Fibroblast of peridontal ligament (primary cell): ENCODE data around the gene RAB2B.

ENCODE experiments used
- DNase-seq: peaks from one replicate; pipeline ENCODE4 v3.0.0-alpha.2; 2010; ENCODE audit errors: extremely low read depth

RAB2B gene

GRCh38 chr14:21476925-21477681 lies at the start of gene RAB2B, which contains the start of gene TOX4:
Gene RAB2B (minus strand): TSS chr14:21476959. CDS start chr14:21476872, 87 bp downstream.
Gene TOX4 (plus strand): TSS chr14:21477195. CDS start chr14:21477279, 84 bp downstream.
- DNase-seq, result peak; percentile 99

- DNase-seq, result peak; percentile 44
These were observed 49.4 kb upstream of the RAB2B start, which contains the start of gene SALL2 for GRCh38 chr14:21525962-21526671. Gene SALL2 (minus strand): TSS chr14:21526346. CDS start chr14:21526127, 219 bp downstream.

GRCh38 chr14:21525571-21525961 lies 48.8 kb upstream of the RAB2B start:
- DNase-seq, result no peak

- DNase-seq, result no peak
These were observed 48.1 kb upstream of the RAB2B start for GRCh38 chr14:21524575-21525490.

GRCh38 chr14:21523203-21523602 lies 46.4 kb upstream of the RAB2B start:
- DNase-seq, result no peak

- DNase-seq, result peak; percentile 65
These were observed 44.7 kb upstream of the RAB2B start for GRCh38 chr14:21521501-21521900.

- no peak for DNase-seq
These were observed 44.0 kb upstream of the RAB2B start for GRCh38 chr14:21520767-21521166.

- DNase-seq, result no peak
These were observed 42.0 kb upstream of the RAB2B start for GRCh38 chr14:21518725-21519124.

GRCh38 chr14:21514341-21514740 lies 37.6 kb upstream of the RAB2B start:
- no peak for DNase-seq

GRCh38 chr14:21510735-21511657 lies 34.2 kb upstream of the RAB2B start, which contains the start of gene METTL3:
Gene METTL3 (minus strand): TSS chr14:21511340. CDS start chr14:21511223, 117 bp downstream.
- peak; percentile 99 for DNase-seq

GRCh38 chr14:21509432-21510143 lies 32.8 kb upstream of the RAB2B start:
- DNase-seq, result no peak

- DNase-seq, result no peak
These were observed 29.8 kb upstream of the RAB2B start for GRCh38 chr14:21506557-21506956.

GRCh38 chr14:21505012-21505553 lies 28.3 kb upstream of the RAB2B start:
- DNase-seq, result no peak

- no peak for DNase-seq
These were observed 26.6 kb upstream of the RAB2B start for GRCh38 chr14:21503376-21503775.

- DNase-seq, result no peak
These were observed 24.8 kb upstream of the RAB2B start for GRCh38 chr14:21501568-21501967.

- DNase-seq, result peak; percentile 65
These were observed 22.1 kb upstream of the RAB2B start for GRCh38 chr14:21498540-21499526.

- peak; percentile 62 for DNase-seq
These were observed 19.7 kb upstream of the RAB2B start for GRCh38 chr14:21496453-21496852.
